Activated T-cell treated with anti-CD3 and anti-CD28 coated beads, Interleukin-2, amount 50 U/mL, for 48 hours (primary cell): Measurements from ENCODE around the gene PINK1.

ENCODE experiments used
- DNase-seq, 2 experiments: peaks; one replicate each; pipeline ENCODE4 v3.0.0-alpha.2; 2020

The PINK1 gene

DNA sequence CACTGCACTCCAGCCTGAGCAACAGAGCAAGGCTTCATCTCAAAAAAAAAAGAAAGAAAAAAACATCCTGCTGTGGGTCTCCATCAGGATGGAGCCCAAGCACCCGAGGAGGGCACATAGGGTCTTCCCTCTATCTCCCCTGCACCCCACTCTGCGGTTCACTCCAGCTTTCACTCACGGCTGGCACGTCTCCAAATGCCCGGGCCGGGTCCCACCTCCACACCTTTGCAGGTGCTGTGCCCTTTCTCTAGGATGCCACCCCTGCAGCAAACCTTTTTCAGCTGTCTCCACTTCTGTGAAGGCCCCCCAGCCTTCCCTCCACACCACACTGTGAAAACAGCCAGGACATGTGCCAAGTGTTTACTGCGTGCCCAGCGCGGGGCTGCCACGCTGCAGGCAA lies 50.4 kb downstream of the PINK1 start:
- no peak for DNase-seq

DNA sequence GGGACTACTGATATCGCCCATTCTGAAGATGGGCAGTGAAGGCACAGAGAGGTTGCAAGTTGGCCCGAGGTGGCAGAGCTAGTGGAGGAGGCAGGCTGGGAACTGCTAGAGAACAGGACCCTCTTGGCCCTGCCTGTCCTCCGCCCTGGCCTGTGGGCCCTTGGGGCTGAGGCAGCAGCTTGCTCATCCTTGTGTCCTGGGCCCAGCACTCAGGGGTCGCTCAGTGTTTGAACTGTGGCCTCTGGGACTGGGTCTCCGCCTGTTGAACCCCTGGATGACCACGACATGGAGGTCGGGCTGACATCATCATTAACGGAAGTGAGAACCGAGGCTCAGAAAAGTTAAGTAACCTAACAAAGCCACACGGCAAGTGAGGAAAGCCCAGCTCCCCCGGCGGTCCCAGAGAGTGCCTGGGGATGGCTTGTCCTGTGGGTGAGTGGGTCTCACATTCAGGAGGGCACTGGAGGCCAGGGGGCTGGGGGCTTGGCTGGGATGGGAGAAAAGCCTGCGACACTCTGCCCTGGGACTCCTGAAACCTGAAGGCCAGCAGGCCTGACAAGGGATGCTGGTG lies 50.9 kb downstream of the PINK1 start:
- DNase-seq = no peak

DNA sequence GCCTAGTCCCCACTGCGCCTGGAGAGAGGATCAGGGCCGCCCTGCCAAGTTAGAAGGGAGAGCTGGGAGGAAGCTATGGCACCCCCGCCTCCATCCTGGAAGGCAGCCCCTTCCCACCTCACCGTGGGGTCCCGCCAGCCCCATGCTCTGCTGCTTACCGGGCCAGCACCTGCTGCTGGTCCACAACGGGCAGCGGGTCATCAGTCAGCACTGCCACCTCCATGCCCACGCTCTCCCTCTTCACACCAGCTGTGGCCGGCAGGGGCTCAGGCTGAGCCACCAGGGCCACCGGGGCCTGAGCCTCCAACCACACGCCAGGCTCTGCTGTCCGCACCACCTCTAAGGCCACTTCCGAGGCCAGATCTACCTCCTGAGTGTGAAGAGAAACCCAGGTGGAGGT lies 51.4 kb downstream of the PINK1 start:
- DNase-seq = no peak

DNA sequence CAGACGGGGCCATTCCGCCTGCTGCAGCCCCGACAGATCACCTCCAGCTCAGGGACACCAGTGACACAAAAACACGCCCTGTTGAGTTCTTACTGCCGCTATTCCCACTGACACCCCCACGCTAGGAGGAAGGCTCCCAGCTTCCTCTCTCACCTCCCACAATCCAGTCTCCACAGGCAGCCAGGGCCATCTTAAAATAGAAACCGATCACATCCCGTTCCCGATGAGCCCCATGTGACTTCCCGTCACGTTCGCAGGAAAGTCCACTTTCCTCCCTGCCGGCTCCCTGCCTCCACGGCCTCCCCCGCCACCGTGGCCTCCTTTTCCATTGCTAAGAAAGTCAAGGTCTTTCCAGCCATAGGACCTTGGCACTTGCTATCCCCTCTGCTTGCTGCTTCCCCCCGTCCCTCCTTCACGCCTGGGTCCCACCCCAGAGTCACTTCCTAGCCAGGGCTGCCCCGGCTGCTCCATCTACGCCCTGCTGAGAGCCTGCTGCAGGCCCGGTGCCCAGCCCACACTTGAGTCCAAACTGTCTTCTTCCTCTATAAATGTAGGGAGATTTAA lies 51.9 kb downstream of the PINK1 start:
- no peak for DNase-seq

DNA sequence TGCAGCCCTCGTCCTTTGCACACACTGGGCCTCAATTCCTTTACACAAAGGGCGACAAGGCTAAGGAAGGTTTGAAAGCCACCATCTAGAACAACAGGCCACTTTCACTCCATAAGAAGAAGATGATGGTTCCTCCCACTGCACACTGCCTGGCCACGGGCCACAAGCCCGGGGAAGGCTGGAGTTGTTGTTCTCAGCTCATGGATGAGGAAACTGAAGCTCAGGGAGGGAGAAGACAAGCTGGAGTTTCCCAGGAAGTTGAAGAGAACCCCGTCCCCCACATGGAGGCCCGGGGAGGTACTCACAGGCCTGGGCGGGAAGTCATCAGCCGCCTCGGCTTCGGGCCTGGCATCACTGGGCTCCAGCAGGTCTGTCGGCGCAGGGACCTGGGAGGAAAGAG lies 52.5 kb downstream of the PINK1 start:
- DNase-seq = no peak

DNA sequence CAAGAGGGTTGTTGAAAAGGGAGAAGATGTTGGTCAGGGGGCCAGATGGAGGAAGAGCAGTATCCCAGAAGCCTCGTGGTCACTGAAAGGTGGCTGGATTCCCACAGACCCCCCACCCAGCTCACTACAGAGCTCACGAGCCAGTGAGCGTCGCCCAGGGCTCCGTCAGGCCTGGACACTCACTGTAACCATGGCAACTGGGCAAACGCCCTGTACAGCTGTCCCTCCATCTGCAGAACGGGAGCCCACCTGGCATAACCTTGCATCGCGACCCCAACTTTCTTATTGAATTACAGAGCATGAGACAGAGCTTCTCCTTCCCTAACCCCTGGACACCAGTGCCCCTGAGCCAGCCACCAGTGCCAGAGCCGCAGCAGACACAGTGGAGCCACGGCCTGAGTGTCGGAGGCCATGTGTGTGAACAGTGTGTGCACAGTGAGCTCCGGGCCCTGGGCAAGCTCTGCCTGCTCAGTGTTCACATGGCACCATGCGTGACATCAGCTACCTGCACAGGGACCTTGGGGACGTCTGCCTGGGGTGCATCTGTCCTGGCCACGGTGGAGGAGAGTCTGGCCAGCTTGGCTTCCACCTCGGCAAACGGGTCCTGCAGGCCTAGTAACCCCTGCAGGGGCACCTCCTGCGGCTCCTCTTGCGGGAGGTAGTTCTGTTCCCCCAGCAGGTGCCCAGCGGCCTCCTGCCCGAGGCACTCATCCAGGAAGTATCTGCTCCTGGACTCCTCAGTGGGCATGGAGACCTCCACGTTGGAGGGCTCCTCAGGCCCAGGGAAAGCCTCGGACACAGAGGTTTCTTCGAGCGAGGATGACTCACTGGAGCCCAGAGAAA lies 53.8 kb downstream of the PINK1 start:
- DNase-seq = no peak

DNA sequence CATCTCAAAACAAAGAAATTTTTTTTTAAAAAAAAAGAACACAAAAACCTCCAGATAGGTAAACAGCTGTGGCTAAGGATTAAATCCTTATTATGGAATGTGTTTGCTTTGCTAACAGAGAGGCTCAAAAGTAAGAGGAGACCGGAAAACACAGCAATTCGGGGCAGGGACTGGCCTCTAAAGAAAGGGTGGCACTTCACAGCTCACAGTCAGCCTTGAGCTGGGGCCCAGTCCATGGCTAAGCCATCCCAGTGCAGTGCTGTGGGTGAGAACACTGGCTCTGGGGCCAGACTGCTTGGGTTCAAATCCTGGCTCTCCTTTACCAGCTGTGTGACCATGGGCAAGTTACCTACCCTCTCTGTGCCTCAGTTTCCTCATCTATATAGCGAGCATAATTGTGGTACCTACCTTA lies 56.4 kb downstream of the PINK1 start:
- no peak for DNase-seq

DNA sequence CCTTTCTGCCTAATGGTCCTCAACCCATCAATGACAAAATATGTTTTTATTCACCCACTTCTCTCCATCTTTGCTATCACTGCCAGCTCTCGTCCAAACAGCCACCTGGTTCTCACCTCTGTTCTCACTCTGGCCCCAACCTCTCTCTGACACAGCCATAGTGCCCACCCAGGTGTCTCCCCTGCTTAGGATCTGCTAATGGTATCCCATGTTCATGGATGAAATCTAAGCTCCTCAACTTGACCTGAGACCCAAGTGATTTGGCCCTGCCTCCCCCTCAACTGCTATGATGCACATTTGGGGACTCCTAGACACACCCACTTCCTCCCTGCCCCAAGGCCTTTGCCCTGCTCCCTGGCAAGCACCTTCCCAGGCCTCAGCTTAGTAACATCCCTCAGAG lies 58.6 kb downstream of the PINK1 start:
- no peak for DNase-seq

DNA sequence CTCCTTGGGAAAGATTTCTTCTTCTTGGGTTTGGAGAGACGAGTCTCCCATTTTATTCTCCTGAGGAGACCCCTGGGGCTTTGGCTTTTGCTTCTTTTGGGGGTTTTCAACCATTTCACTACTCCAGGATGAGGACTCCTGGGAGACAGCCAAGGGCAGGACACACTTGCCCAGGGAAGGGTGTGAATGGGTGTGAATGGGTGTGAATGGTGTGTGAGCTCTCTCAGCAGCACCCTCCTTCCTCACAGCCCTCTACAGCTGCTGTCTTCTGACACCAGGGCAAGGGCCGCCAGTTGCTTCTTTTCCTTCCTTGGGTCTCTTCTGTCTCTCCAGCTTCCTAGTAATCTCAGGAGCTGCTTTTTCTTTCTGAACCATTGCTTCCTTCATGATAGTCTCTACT lies 60.4 kb downstream of the PINK1 start:
- no peak for DNase-seq

DNA sequence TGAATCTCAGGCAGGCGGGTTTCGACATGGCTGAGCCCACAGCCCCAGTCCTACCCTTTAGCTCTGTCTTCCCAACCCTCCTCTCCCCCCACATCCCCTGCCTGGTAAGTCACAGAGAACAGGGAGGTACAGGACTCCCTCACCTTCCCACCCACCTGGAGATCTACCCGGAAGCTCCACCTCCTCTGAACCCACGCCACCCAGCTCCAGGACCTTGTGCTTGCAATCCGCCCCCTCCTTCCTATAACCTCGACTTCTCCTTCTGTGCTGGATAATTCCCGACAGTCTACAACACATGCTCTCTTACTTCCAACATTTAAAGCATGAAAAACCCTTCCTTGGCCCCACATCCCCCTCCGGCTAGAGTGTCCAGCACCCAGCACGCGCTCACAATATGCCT lies 62.3 kb downstream of the PINK1 start:
- DNase-seq = no peak

DNA sequence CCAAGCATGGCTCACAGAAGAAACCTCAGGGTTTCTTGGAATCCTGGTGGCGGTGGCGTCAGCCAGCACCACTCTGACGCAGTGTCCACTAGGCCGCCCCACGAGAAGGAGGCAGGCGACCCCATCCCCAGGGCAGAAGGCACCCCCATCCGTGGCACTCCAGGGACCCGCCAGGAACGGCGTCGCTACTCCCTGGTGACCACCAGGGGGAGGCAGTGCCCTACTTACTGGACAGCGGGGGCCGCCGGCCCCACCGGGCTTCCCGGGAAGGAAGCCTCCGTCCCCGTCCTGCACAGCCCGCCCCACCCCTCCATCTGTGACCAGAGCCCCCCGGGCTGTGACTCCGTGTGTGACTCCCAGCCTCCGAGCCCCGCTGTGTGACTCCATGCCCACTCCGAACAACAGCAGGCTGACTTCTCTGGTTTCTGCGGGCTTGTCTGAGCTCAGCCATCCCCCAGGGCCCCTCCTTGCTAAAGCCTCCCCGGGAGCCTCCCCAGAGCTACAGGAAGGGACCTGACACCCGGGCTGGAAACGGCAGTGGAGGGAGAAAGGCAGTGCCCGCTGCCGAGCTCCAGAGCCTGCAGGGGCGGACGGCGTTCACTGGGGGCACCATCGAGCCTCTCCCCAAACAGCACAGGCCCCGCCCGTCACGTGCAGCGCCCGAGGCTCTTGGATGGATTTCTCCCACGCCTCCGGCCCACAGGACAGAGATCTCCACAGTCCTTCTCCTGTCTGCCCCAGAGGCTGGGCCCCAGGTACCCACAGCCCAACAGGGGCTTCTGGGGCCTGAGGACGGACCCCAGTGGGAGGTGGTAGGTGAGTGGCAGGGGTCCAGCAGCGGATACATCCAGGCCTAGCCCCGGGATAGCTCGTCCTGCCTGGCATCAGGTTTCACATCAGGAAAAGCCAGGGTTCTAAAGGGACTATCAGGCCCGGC lies 63.4 kb downstream of the PINK1 start:
- peak; percentile 80 to 84 for DNase-seq

DNA sequence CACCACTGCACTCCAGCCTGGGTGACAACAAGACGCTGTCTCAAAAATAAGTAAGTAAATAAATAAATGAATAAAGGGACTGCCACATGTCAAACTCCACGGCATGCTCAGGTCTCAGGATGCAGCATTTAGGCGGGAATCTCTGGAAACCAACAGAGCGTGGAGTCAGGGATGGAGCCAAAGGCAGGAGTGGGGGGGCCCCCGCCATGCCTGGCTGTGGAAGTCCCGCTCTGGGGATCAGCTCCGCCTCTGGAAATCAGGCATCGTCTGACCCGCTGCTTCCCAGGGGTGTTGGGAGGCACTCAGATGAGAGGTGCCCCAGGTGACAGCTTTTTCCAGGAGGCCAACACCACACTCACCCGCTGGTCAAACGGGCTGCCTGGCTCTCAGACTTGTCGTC lies 64.3 kb downstream of the PINK1 start:
- no peak for DNase-seq

DNA sequence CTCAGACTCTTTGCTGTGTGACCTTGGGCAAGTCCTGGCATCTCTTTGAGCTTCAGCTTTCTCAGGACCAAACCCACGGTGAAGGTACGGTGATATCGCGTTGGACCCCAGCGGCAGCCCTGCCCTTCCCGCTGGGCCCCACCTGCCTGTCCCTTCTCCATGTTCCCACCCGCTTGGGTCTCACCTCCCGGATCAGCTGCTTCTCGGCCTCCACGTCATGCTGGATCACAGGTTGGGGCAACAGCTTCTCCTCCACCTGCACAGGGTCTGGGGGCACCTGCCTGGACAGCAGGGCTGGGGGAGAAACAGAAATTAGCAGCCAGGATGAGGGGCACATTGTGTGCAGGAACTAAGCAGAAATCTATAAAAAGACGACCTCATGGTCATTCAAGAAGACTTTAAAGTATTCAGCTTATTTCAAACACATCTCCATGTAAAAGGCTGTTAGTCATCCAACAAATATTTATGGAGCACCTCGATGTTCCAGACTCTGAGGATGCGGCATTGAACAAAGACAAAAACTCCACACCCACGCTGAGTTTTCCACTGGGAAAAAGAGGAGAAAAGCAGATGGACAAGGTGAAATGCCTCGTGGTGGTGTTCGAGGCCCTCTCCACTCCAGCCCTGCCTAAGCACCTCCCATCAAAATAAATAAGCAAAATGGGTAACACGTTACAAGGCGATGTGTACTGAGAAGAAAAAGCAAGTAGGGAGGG lies 65.1 kb downstream of the PINK1 start:
- DNase-seq = no peak

DNA sequence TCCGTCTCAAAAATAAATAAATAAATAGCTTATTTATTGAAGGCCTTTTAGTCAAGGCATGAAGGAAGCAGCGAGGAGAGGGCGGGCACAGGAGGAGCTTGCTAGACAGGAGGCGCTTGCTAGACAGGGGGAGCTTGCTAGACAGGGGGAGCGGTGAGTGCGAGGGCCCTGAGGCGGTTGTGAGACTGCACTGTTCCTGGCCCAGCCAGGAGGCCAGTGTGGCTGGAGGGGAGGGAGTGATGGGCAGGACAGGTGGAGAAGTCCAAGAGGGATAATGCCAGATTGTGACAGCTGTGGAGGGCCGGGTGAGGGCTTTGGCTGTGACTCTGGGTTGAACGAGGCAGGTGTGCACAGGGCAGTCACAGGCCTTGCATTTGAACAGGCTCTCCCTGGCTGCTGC lies 66.3 kb downstream of the PINK1 start:
- DNase-seq = no peak

DNA sequence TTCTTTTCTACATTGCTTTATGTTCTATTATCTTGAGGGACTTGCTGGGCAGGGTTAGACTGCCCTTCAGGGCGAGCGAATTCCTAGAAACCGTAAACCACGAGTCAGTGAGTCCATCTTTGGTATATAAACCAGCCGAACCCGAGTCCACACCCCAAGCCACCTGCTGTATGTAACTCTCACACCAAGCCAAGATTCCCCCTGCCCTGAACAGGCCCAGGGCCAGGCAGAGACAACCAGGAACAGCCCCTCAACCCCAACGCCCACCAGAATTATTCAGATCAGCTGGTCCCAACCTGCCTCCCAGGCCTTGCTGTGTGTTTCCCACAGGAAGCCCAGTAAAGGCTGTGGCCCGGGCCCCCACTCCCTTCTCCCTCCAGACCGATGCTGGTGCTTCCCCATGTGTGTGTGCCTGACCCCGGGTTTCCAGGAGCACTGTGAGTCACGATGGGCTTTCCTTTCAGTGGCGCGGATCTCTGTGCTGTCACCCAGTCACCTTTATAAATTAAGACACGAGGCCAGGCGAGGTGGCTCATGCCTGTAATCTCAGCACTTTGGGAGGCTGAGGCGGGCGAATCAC lies 67.5 kb downstream of the PINK1 start:
- no peak for DNase-seq
